Testis (tissue), 2 donors: Measurements from ENCODE around the gene MLLT10.

ENCODE experiments used
- POLR2A ChIP-seq: fragments of 450-650 bp; IDR thresholded peaks from one replicate; pipeline ENCODE4 v1.6.1; 2017; ENCODE audit warnings: antibody characterized with exemption, mild to moderate bottlenecking, moderate library complexity
- TF ChIP-seq, protein P1 (sequence below), 3 experiments: fragments of 450-650 bp in 2 of 3; fragments of 200-600 bp in 1 of 3; sonication (generic) in 1 of 3; IDR thresholded peaks; one replicate each; pipeline ENCODE4 v1.5.1; 2016 to 2019; ENCODE audit warnings: antibody characterized with exemption in 3 of 3, mild to moderate bottlenecking in 2 of 3, moderate library complexity in 1 of 3

GRCh38 chr10:21528236-21529031 is 5.6 kb upstream of the MLLT10 start:
- TF ChIP-seq, protein P1, sequence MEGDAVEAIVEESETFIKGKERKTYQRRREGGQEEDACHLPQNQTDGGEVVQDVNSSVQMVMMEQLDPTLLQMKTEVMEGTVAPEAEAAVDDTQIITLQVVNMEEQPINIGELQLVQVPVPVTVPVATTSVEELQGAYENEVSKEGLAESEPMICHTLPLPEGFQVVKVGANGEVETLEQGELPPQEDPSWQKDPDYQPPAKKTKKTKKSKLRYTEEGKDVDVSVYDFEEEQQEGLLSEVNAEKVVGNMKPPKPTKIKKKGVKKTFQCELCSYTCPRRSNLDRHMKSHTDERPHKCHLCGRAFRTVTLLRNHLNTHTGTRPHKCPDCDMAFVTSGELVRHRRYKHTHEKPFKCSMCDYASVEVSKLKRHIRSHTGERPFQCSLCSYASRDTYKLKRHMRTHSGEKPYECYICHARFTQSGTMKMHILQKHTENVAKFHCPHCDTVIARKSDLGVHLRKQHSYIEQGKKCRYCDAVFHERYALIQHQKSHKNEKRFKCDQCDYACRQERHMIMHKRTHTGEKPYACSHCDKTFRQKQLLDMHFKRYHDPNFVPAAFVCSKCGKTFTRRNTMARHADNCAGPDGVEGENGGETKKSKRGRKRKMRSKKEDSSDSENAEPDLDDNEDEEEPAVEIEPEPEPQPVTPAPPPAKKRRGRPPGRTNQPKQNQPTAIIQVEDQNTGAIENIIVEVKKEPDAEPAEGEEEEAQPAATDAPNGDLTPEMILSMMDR (IDR thresholded peaks at IDR 0.05): no peak
- TF ChIP-seq POLR2A: no peak
